Prostate gland (tissue), 2 donors: ENCODE data around the gene CREM. TPM values are rescaled to one million over a fixed set of nuclear protein-coding genes. Genes with fewer than 3 reads are reported as not detected.

Experiments used
- DNase-seq: peaks from one replicate; pipeline ENCODE4 v3.0.0-alpha.2; 2019; ENCODE audit warnings: low spot score
- H3K27ac ChIP-seq, 2 donors: fragments of 200-600 bp; sonication (generic); 2 replicates each; pipeline ENCODE4 v1.5.1; 2017 to 2019
- H3K27me3 ChIP-seq: fragments of 200-600 bp; sonication (generic); replicated peaks from 2 replicates; pipeline ENCODE4 v1.5.1; 2019; ENCODE audit not compliant: insufficient read depth
- H3K36me3 ChIP-seq, 2 donors: fragments of 200-600 bp; sonication (generic); 1 replicate in 1 of 2; 2 replicates in 1 of 2; pipeline versions ENCODE4 v1.5.1 to v1.8.1; 2017 to 2019
- H3K4me1 ChIP-seq: fragments of 200-600 bp; sonication (generic); replicated peaks from 2 replicates; pipeline ENCODE4 v1.5.1; 2019
- H3K4me3 ChIP-seq, 2 donors: fragments of 200-600 bp; sonication (generic); 2 replicates each; pipeline ENCODE4 v1.5.1; 2017 to 2019
- H3K9me3 ChIP-seq: fragments of 200-600 bp; sonication (generic); 2 replicates; pipeline ENCODE4 v1.5.1; 2017
- CTCF ChIP-seq, 4 experiments: fragments of 200-600 bp in 2 of 4; fragments of 450-650 bp in 2 of 4; sonication (generic) in 2 of 4; IDR thresholded peaks; 1 replicate in 3 of 4; 2 replicates in 1 of 4; pipeline ENCODE4 v1.5.1; 2016 to 2019; ENCODE audit warnings: antibody characterized with exemption in 4 of 4, mild to moderate bottlenecking in 2 of 4, moderate library complexity in 2 of 4
- POLR2A ChIP-seq: fragments of 450-650 bp; IDR thresholded peaks from one replicate; pipeline ENCODE4 v1.6.1; 2016; ENCODE audit warnings: antibody characterized with exemption, mild to moderate bottlenecking
- POLR2AphosphoS5 ChIP-seq: sonication (generic); formaldehyde crosslinking; IDR thresholded peaks from one replicate; pipeline ENCODE4 v1.6.1; 2017; ENCODE audit warnings: antibody characterized with exemption
- WGBS: methylation state at CpG from one replicate; pipeline ENCODE4 v1.1.5; 2018; 5-methylcytosine and 5-hydroxymethylcytosine counted together
- intact Hi-C: fragments of 100-400 bp; cut with DNase I; formaldehyde crosslinking; loops from one replicate; pipeline ENCODE4 v1.14.2; 2022
- total RNA-seq, 2 donors: library from RNA; depleted of rRNA; stranded (reverse); fragments of >200 nt; gene quantifications; one replicate each; pipeline ENCODE4 v1.1.0, GENCODE V29; 2016

Gene CREM
- total RNA-seq, 2 donors from 2014 or later: 25.5 to 75.3 TPM

DNA sequence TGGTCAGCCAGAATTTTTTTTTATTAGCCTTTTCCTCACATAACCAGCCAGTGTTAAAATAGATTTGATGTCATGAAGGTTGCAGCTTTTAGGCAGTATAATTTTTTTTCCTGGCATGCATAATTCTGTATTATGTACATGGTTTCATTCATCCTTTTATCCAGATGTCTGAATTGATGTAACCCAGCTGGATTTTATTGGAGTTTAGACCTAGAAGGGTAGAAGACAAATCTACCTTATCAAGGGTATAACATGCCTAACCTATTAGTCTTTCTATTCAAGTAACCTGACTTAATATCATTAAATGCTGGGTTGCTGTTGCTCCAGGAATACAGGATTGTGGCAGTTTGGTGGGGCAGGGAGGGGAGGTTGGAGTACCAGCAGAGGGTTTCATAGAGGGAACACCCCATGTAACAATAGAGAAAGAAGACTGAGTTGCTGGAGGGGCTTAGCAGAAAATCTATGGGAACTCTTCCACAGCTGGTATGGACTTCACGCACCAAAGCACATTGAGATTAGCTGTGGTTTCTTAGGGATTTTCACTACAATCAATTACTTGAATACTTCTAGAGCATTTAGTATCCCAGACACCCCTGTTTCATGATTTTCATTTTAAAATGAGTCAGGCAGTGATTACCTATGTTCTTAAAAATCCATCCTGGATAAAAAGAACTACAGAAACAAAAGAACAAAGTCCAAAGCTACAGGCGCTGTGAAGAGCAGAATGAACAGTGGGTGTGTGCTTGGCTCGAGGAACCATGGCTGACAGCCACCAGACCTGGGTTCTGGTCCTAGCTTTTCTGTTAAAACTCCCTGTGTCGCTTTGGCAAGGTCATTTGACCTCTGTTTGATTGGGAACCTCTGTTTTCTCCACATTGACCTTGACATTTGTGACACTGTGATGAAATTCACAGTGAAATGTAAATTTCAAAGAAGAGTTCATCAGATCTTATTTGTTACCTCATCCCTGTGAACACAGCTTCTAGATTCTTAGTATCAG is 93.5 kb downstream of the CREM start:
- WGBS: 72% methylated on average over 4 of the region's 4 CpGs
- no peaks in the 10 kb centered on the region for H3K27me3 ChIP-seq
- H3K4me1 ChIP-seq: no peaks in the 10 kb centered on the region
- no peak for TF ChIP-seq POLR2AphosphoS5
- TF ChIP-seq CTCF (IDR thresholded peaks at IDR 0.05): no peak
- no peak for TF ChIP-seq POLR2A
- no peak for DNase-seq
- intact Hi-C loops: loop anchor here (2.0 kb wide), 1 partner anchor 93 kb away; the partner anchor contains the start of gene CREM
- H3K9me3 ChIP-seq: no peaks in the 10 kb centered on the region
- no peaks in the 10 kb centered on the region for H3K36me3 ChIP-seq
- no peak overlapping the region for H3K4me3 ChIP-seq
- no peak overlapping the region for H3K27ac ChIP-seq

DNA sequence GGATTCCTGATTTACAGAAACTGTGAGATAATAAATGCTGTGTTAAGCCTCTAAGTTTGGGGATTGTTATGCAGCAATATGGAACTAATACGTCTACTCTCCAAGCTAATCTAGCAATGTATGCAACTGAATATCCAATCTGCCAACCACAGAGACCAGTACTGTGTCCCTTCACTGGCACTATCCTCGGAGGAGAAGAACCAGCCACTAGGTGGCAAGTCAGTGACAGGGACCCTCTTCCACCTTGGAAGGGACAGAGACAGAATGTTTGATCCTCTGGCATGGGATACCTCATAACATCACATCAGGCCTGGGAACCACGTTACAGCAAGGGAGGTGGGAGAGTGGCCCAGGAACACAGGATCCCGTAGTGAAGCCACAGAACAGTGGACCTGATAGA is 96.4 kb downstream of the CREM start:
- H3K27ac ChIP-seq: no peak overlapping the region
- no peaks in the 10 kb centered on the region for H3K9me3 ChIP-seq
- intact Hi-C loops: no loop called here
- H3K27me3 ChIP-seq: no peaks in the 10 kb centered on the region
- no peak for TF ChIP-seq CTCF (IDR thresholded peaks at IDR 0.05)
- no peak for TF ChIP-seq POLR2AphosphoS5
- no peak for TF ChIP-seq POLR2A
- 78% methylated on average over 4 of the region's 4 CpGs for WGBS
- H3K4me1 ChIP-seq: no peaks in the 10 kb centered on the region
- DNase-seq: no peak
- H3K36me3 ChIP-seq: no peaks in the 10 kb centered on the region
- no peak overlapping the region for H3K4me3 ChIP-seq

DNA sequence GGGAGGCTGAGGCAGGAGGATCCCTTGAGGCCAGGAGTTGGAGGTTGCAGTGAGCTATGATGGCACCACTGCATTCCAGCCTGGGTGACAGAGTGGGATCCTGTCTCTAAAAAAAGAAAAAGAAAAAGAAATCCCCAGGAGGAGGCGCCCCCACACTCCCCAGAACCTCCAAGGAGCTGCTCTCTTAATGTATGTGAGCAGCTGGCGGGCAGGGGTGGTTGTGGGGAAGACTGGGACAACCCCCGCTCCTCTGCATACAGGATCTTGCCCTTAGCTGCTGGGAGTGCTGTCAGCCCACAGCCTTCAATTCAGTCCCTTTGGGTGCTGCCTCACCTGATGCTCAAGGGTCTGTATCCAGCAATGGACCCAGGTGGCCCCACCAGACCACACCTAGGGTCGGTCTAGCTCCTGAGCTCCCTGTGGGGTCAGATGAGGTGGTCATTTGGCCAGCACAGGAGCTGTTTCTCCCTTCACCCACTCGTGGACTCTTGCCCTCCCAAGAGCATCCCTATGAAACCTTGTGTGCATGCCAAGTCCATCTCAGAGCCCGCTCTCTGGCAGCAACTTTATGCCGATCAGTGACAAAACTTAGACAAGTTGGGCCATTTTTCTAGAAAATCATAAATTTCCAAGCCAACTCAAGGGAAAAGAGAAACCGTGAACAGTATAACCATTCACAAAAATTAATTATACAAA is 97.5 kb downstream of the CREM start:
- 88% methylated on average over 8 of the region's 8 CpGs for WGBS
- H3K4me1 ChIP-seq: no peaks in the 10 kb centered on the region
- TF ChIP-seq POLR2AphosphoS5: no peak
- TF ChIP-seq CTCF (IDR thresholded peaks at IDR 0.05): no peak
- TF ChIP-seq POLR2A: no peak
- H3K27ac ChIP-seq: no peak overlapping the region
- no peaks in the 10 kb centered on the region for H3K36me3 ChIP-seq
- intact Hi-C loops: no loop called here
- no peak for DNase-seq
- no peaks in the 10 kb centered on the region for H3K27me3 ChIP-seq
- H3K9me3 ChIP-seq: no peaks in the 10 kb centered on the region
- no peak overlapping the region for H3K4me3 ChIP-seq

- Histone ChIP-seq H3K27me3 (no peaks in the 10 kb centered on the region), H3K4me3 (no peak overlapping the region), H3K4me1 (no peaks in the 10 kb centered on the region), H3K9me3 (no peaks in the 10 kb centered on the region), H3K36me3 (no peaks in the 10 kb centered on the region), H3K27ac (no peak overlapping the region)
- DNase-seq: no peak
- intact Hi-C loops: no loop called here
- 73% methylated on average over 5 of the region's 5 CpGs for WGBS
- TF ChIP-seq CTCF (IDR thresholded peaks at IDR 0.05): no peak
- TF ChIP-seq POLR2A: no peak
- no peak for TF ChIP-seq POLR2AphosphoS5
Measured at GRCh38 chr10:35225204-35225603, 98.6 kb downstream of the CREM start.
